CD4-positive, alpha-beta T cell treated with Interleukin-15 for 4 hours (primary cell): ENCODE measurements around the gene ETS2.
"Not testable (repeated sequence)": the region's sequence is repeated elsewhere in the genome, so short reads cannot be mapped to it uniquely, and the experiment has no call there.

Experiments
- DNase-seq: peaks from one replicate; pipeline ENCODE4 v3.0.0-alpha.2; 2020; ENCODE audit warnings: low spot score

ETS2 gene

GRCh38 chr21:38818325-38818723 lies 12.6 kb downstream of the ETS2 start:
- no peak for DNase-seq

- DNase-seq = no peak
Measured at GRCh38 chr21:38819051-38819718, 13.5 kb downstream of the ETS2 start.

GRCh38 chr21:38819719-38820159 lies 14.0 kb downstream of the ETS2 start:
- DNase-seq = no peak

GRCh38 chr21:38820471-38821239 lies 14.9 kb downstream of the ETS2 start:
- DNase-seq = no peak

- no peak for DNase-seq
Measured at GRCh38 chr21:38821248-38821647, 15.5 kb downstream of the ETS2 start.

- DNase-seq = no peak
Measured at GRCh38 chr21:38821959-38822682, 16.4 kb downstream of the ETS2 start.

- no peak for DNase-seq
Measured at GRCh38 chr21:38822778-38823238, 17.1 kb downstream of the ETS2 start.

- no peak for DNase-seq
Measured at GRCh38 chr21:38823737-38824123, 18.0 kb downstream of the ETS2 start.

GRCh38 chr21:38824124-38824822 lies 18.5 kb downstream of the ETS2 start:
- no peak for DNase-seq

- DNase-seq = no peak
Measured at GRCh38 chr21:38825269-38825668, 19.5 kb downstream of the ETS2 start.

- no peak for DNase-seq
Measured at GRCh38 chr21:38825921-38826320, 20.2 kb downstream of the ETS2 start.

GRCh38 chr21:38828111-38828510 lies 22.4 kb downstream of the ETS2 start:
- DNase-seq = not testable (repeated sequence)

- DNase-seq = no peak
Measured at GRCh38 chr21:38830671-38831525, 25.2 kb downstream of the ETS2 start.

- DNase-seq = peak; percentile 53
Measured at GRCh38 chr21:38831526-38832467, 26.1 kb downstream of the ETS2 start.

- no peak for DNase-seq
Measured at GRCh38 chr21:38832664-38833063, 26.9 kb downstream of the ETS2 start.

- no peak for DNase-seq
Measured at GRCh38 chr21:38833117-38833516, 27.4 kb downstream of the ETS2 start.

- DNase-seq = no peak
Measured at GRCh38 chr21:38834725-38835124, 29.0 kb downstream of the ETS2 start.

GRCh38 chr21:38837806-38838461 lies 32.2 kb downstream of the ETS2 start:
- DNase-seq = no peak

- no peak for DNase-seq
Measured at GRCh38 chr21:38838598-38839327, 33.0 kb downstream of the ETS2 start.
